Activated T-cell treated with anti-CD3 and anti-CD28 coated beads, Interleukin-2, amount 50 U/mL, for 1 hour (primary cell): ENCODE results near the gene UROS.

Experiments used
- DNase-seq: peaks from one replicate; pipeline ENCODE4 v3.0.0-alpha.2; 2020

Gene UROS

GRCh38 chr10:125822878-125823662, at the start of gene UROS, which contains the start of gene BCCIP:
UROS (minus strand) TSS chr10:125823258; CDS start chr10:125816499, 6,759 bp downstream.
BCCIP (plus strand) TSS chr10:125823546; CDS start chr10:125823558, 12 bp downstream.
- DNase-seq = peak; percentile 91

- DNase-seq = no peak
These were observed 48.3 kb upstream of the UROS start for GRCh38 chr10:125871338-125871737.

GRCh38 chr10:125868372-125868975, 45.4 kb upstream of the UROS start:
- no peak for DNase-seq

- no peak for DNase-seq
These were observed 43.5 kb upstream of the UROS start for GRCh38 chr10:125866421-125867029.

GRCh38 chr10:125865120-125865519, 42.1 kb upstream of the UROS start:
- no peak for DNase-seq

- no peak for DNase-seq
These were observed 36.2 kb upstream of the UROS start for GRCh38 chr10:125859128-125859817.

- no peak for DNase-seq
These were observed 34.2 kb upstream of the UROS start for GRCh38 chr10:125857185-125857760.

GRCh38 chr10:125852487-125852886, 29.4 kb upstream of the UROS start:
- no peak for DNase-seq

- no peak for DNase-seq
These were observed 28.0 kb upstream of the UROS start for GRCh38 chr10:125850766-125851731.

GRCh38 chr10:125849448-125849847, 26.4 kb upstream of the UROS start:
- DNase-seq = no peak

- DNase-seq = no peak
These were observed 25.8 kb upstream of the UROS start for GRCh38 chr10:125848857-125849256.

- no peak for DNase-seq
These were observed 25.3 kb upstream of the UROS start for GRCh38 chr10:125848371-125848770.

- DNase-seq = no peak
These were observed 23.8 kb upstream of the UROS start for GRCh38 chr10:125846894-125847293.

GRCh38 chr10:125845617-125846016, 22.6 kb upstream of the UROS start:
- DNase-seq = no peak

GRCh38 chr10:125844751-125845221, 21.7 kb upstream of the UROS start:
- DNase-seq = no peak

- no peak for DNase-seq
These were observed 20.7 kb upstream of the UROS start for GRCh38 chr10:125843603-125844329.

- DNase-seq = no peak
These were observed 17.9 kb upstream of the UROS start for GRCh38 chr10:125840955-125841354.

- DNase-seq = no peak
These were observed 17.3 kb upstream of the UROS start for GRCh38 chr10:125840406-125840805.

GRCh38 chr10:125838802-125839575, 15.9 kb upstream of the UROS start:
- DNase-seq = no peak

GRCh38 chr10:125836746-125837145, 13.7 kb upstream of the UROS start:
- no peak for DNase-seq
